NB4 (cell line): ENCODE data around the gene RAD51B.

Experiments
- POLR2A ChIP-seq: IDR thresholded peaks from 2 replicates; pipeline ENCODE4 v1.6.1; 2011; ENCODE audit warnings: mild to moderate bottlenecking; ENCODE audit not compliant: insufficient read length; ENCODE audit errors: extremely low read depth
- TF ChIP-seq, protein P1 (sequence below): IDR thresholded peaks from one replicate; pipeline ENCODE4 v1.5.1; 2012; ENCODE audit warnings: low read depth, low read length
- TF ChIP-seq, protein P2 (sequence below): IDR thresholded peaks from 2 replicates; pipeline ENCODE4 v1.6.1; 2011; ENCODE audit warnings: low read depth, low read length

DNA sequence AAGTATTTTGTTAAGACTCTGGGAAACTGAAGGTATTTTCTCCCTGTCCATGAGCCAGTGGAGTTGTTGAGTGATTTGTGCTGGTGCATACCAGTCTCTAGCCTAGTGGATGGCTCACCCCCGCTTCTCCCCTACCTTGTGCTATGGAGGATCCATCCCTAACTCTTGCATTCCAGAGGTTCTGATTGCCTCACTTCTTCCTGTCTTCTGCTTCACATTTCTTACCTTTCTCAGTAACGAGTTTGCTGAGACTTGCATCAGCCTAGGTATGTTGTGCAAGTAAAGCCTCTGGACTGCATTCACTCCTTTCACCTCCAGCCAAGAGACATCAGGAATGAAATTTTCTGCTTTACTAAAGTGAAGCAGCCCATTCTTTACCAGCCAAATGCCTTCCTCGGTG lies 581.7 kb downstream of the RAD51B start:
- TF ChIP-seq, protein P1, sequence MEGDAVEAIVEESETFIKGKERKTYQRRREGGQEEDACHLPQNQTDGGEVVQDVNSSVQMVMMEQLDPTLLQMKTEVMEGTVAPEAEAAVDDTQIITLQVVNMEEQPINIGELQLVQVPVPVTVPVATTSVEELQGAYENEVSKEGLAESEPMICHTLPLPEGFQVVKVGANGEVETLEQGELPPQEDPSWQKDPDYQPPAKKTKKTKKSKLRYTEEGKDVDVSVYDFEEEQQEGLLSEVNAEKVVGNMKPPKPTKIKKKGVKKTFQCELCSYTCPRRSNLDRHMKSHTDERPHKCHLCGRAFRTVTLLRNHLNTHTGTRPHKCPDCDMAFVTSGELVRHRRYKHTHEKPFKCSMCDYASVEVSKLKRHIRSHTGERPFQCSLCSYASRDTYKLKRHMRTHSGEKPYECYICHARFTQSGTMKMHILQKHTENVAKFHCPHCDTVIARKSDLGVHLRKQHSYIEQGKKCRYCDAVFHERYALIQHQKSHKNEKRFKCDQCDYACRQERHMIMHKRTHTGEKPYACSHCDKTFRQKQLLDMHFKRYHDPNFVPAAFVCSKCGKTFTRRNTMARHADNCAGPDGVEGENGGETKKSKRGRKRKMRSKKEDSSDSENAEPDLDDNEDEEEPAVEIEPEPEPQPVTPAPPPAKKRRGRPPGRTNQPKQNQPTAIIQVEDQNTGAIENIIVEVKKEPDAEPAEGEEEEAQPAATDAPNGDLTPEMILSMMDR, result no peak
- TF ChIP-seq POLR2A, result no peak
- TF ChIP-seq, protein P2, sequence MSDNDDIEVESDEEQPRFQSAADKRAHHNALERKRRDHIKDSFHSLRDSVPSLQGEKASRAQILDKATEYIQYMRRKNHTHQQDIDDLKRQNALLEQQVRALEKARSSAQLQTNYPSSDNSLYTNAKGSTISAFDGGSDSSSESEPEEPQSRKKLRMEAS, result no peak
